ENCODE data around the gene VASH1.

DNA sequence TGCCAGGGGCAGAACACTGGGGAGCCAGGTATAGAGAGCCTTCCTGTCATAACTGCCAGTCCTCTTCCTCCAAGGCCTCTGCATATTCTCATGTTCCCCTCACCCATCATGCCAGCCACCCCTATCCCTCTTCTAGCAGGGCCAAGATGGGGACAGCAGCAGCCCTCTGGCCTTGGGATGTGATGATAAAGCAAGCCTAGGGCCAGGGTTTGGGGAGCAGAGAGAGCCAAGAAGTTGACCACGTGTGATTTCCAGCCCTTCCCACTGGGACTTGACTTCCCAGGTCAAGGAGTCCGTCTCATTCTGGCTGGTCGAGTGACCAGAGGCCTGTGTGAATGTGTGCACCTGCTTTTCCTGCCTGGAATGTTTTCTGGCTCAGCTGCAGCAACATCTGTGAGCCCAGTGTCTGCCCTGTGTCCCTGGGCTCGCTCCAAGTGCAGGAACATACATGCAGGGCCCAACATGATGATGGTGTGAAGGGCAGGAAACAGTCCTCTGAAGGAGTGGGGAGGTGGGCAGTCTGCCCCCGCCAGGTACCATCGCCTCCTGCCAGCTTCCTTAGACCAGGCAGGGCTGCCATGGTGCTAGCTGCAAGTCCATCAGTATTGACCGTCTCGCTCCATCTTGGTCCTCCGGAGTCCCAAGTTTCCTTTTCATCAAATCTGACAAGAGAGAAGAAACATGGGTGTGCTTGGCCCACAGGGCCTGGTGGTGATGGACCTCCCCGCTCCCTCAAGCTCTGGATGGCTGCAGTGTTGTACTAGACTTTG lies 21.0 kb downstream of the VASH1 start:
- TF ChIP-seq CTCF (IDR thresholded peaks at IDR 0.05; ENCODE audit: low read length) (no peak), EZH2 (IDR thresholded peaks at IDR 0.05; ENCODE audit: borderline replicate concordance, low read length) (no peak)
